Left ventricle myocardium inferior (tissue), 1 donor: Measurements from ENCODE around the gene HOXC5. TPM values are rescaled to one million over a fixed set of nuclear protein-coding genes. Genes with fewer than 3 reads are reported as not detected.

Experiments used
- DNase-seq: peaks from one replicate; pipeline ENCODE4 v3.0.0-alpha.2; 2020
- H3K27ac ChIP-seq: fragments of 200-600 bp; replicated peaks from 2 replicates; pipeline ENCODE4 v1.8.0; 2021
- H3K27me3 ChIP-seq: fragments of 200-600 bp; 2 replicates; pipeline ENCODE4 v1.8.0; 2021; ENCODE audit warnings: low read depth
- H3K36me3 ChIP-seq: fragments of 200-600 bp; 2 replicates; pipeline ENCODE4 v1.8.0; 2021
- H3K4me1 ChIP-seq: fragments of 200-600 bp; 2 replicates; pipeline ENCODE4 v1.8.0; 2021
- H3K4me3 ChIP-seq: fragments of 200-600 bp; 2 replicates; pipeline ENCODE4 v1.8.0; 2021; ENCODE audit warnings: mild to moderate bottlenecking, moderate library complexity
- H3K9me3 ChIP-seq: fragments of 200-600 bp; replicated peaks from 2 replicates; pipeline ENCODE4 v1.8.0; 2021
- CTCF ChIP-seq: fragments of 200-600 bp; IDR thresholded peaks from 2 replicates; pipeline ENCODE4 v1.8.0; 2021; ENCODE audit warnings: antibody characterized with exemption, mild to moderate bottlenecking, borderline replicate concordance
- intact Hi-C: fragments of 100-400 bp; cut with micrococcal nuclease; formaldehyde crosslinking; loops from one replicate; pipeline ENCODE4 v1.11.0; 2022
- total RNA-seq: library from RNA; stranded (reverse); fragmentation: NEBNext Ultra II Directional; extraction: Animal tissue kit (Norgen Biotek cat#: 25700); gene quantifications from one replicate; pipeline ENCODE4 v1.2.1, GENCODE V29; 2021
- donor health status: DM: no; HTN: yes; CAD: no; lungs with severe emphysema.

HOXC5 gene
- total RNA-seq, 1 donor from 2014 or later: not detected

GRCh38 chr12:54055552-54055951, 22.7 kb downstream of the HOXC5 start:
- no peak for DNase-seq
- Histone ChIP-seq H3K36me3 (no peaks in the 10 kb centered on the region), H3K27me3 (peaks cover 98% of the 10 kb centered on the region), H3K9me3 (no peaks in the 10 kb centered on the region), H3K4me3 (no peak overlapping the region), H3K4me1 (peaks cover 20% of the 10 kb centered on the region), H3K27ac (no peak overlapping the region)
- intact Hi-C loops: no loop called here
- TF ChIP-seq CTCF: no peak

DNA sequence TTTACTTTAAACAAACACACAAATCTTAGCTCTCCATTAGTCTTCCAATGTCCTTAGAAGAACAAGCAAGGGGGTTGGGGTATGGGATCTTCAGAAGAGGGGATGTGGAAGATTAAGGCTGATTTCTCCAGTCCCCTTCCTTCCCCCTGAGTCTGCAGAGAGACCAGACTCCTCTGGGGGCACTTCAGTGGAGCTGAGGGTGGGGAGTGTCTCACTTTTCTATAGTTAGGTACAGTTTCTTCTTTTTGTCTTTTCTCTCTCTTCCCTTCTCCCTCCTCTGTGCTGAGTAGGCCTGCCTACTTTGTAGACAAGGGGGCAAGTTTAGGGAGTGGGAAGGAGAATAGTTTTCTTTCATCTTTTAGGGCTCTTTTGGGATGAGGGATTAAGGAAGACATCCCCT, 23.3 kb downstream of the HOXC5 start:
- no peak for DNase-seq
- Histone ChIP-seq H3K9me3 (no peaks in the 10 kb centered on the region), H3K4me1 (peaks cover 20% of the 10 kb centered on the region), H3K27me3 (peaks cover 98% of the 10 kb centered on the region), H3K27ac (no peak overlapping the region), H3K4me3 (no peak overlapping the region), H3K36me3 (no peaks in the 10 kb centered on the region)
- intact Hi-C loops: no loop called here
- no peak for TF ChIP-seq CTCF

GRCh38 chr12:54058128-54058768, 25.4 kb downstream of the HOXC5 start:
- no peak for DNase-seq
- no peaks in the 10 kb centered on the region for H3K36me3 ChIP-seq
- no peak overlapping the region for H3K27ac ChIP-seq
- no peak for TF ChIP-seq CTCF
- no peaks in the 10 kb centered on the region for H3K9me3 ChIP-seq
- no peak overlapping the region for H3K4me3 ChIP-seq
- intact Hi-C loops: no loop called here
- peaks cover 10% of the 10 kb centered on the region for H3K4me1 ChIP-seq
- H3K27me3 ChIP-seq: peaks cover 98% of the 10 kb centered on the region

DNA sequence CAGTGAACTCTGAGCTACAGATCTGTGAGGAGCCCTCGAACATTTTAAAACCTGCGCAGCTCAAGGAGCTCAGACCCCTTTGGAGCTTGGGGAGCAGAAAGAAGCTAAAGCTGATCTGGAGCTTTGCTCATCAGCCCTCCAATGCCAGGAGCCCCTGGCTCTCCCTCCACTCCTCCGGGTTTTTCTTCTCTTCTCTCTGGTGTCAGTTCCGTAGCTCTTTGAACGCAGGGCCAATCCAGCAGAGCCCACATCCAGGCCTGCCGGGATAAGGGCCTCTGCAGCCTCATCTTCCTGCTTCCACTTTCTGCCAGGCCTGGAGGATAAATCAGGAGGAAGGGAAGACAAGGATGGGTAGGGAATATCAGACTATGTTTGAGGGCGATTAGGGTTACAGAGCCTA, 26.8 kb downstream of the HOXC5 start:
- intact Hi-C loops: no loop called here

GRCh38 chr12:54060174-54060974, 27.5 kb downstream of the HOXC5 start:
- Histone ChIP-seq H3K27ac (no peak overlapping the region), H3K36me3 (no peaks in the 10 kb centered on the region), H3K27me3 (peaks cover 98% of the 10 kb centered on the region), H3K4me3 (no peak overlapping the region), H3K4me1 (no peaks in the 10 kb centered on the region), H3K9me3 (no peaks in the 10 kb centered on the region)
- no peak for DNase-seq
- intact Hi-C loops: no loop called here
- TF ChIP-seq CTCF: no peak

More for the DNA sequence above, 26.8 kb downstream of the HOXC5 start:
- Histone ChIP-seq H3K4me3 (no peak overlapping the region), H3K4me1 (no peaks in the 10 kb centered on the region), H3K27ac (no peak overlapping the region), H3K27me3 (peaks cover 98% of the 10 kb centered on the region), H3K9me3 (no peaks in the 10 kb centered on the region), H3K36me3 (no peaks in the 10 kb centered on the region)
- DNase-seq: no peak
- no peak for TF ChIP-seq CTCF
